HT-29 (cell line): Measurements from ENCODE around the gene MAPK8IP1. TPM values are rescaled to one million over a fixed set of nuclear protein-coding genes. Genes with fewer than 3 reads are reported as not detected.
"Not testable (repeated sequence)": the region's sequence is repeated elsewhere in the genome, so short reads cannot be mapped to it uniquely, and the experiment has no call there.

ENCODE experiments used
- DNase-seq: peaks from one replicate; pipeline ENCODE4 v3.0.0-alpha.2; 2015; ENCODE audit warnings: low spot score
- total RNA-seq: library from RNA; depleted of rRNA; stranded (reverse); fragments of >200 nt; shearing (Covaris generic); gene quantifications from 2 replicates; pipeline ENCODE4 v1.2.3, GENCODE V29; 2014

Gene MAPK8IP1
- total RNA-seq, 1 experiment from 2014 or later, result 4.0 TPM

DNA sequence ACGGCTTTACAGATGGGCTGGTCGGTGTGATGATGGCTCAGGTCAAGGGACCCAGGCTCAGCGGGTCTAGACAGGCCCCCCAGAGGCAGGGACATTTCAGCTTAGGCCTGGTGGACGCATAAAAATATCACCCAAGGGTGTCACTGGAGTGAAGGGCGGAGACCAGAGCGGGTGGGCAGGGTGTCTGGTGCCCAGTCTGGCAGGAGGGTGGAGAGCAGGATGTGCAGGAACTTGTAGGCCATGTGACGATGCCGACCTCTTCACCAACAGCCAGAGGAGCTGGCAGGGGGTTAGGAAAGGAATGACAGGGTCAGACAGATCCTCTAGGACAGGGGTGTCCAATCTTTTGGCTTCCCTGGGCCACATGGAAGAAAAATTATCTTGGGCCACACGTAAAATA lies 4.5 kb downstream of the MAPK8IP1 start:
- no peak for DNase-seq

DNA sequence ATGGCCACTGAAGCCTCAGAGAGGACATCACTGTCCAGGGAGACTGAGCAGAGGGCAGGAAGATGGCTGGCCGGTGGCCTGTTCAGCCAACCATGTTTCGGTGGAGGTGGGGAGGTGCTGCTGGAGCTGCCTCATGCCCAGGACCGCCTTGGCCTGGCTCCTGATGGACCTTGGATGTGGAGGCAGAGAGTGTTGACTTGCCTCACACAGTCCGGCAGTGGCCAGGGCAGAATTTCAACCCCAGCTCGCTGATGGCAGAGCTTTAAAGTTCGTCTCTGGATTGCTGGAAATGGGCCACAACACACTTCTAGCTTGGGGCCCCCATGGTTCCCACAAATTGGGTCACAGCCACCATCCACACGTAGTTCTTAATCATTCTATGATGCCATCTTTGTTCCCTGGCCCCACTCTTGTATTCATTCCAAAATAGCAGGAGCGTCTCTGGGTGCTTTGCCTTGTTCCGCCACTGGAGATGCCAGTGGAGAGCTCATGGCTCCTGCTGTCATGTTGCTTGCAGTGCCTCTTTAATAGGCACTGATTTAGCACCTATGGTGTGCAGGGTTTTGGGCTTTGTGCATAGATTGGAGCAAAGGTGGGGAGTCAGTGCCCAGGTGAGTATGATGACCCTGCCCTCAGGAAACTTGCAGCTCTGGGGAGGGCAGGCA lies 5.6 kb downstream of the MAPK8IP1 start:
- no peak for DNase-seq

DNA sequence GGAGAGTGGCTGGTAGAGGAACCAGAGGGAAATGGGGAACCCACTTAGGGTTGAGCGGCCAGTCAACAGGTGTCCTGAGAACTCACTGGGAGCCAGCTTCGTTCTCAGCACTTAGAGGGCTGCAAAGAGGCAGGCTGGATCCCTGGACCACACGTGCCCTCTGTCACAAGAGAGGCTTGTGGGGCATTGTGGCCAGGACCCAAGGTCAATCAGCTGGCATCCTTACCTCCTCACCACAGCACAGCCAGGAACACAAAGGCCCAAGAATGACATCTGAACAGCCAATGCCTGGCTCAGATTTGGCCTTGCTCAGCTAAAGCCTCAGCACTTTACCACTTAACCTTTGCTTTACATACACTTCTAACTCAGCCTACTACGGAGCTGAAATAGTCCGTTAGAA lies 7.4 kb downstream of the MAPK8IP1 start:
- no peak for DNase-seq

DNA sequence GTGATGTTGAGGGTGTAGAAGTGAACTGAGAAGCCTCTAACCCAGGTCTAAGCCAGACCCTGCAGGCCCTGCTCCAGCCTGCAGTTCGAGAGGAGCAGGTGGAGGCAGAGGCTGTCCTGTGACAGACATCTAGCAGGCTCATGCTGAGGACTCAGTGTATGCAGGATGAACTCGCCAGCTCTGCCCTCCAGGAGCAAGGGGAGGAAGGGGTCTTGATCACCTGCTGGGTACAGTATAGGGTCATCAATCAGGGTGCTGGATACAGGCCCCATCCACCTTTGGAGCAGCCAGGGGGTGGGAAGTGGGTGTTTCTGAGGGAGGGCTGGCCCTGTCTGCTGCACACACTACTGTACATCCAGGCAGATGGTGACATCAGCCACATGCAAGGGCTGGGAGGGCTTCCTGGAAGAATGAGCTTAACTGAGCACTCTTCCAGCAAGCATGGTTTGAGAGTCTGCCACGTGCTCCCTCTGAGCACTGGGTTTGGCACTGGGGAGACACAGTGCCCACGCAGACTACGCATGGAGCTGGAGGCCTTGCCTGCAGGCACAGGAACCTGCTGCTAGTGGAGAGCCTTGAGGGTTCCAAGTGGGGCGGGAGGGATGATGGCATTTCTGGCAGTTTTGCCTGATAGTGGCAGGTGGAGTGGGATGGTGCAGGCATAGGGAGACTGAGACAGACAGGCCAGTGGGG lies 9.2 kb downstream of the MAPK8IP1 start:
- DNase-seq, result no peak

DNA sequence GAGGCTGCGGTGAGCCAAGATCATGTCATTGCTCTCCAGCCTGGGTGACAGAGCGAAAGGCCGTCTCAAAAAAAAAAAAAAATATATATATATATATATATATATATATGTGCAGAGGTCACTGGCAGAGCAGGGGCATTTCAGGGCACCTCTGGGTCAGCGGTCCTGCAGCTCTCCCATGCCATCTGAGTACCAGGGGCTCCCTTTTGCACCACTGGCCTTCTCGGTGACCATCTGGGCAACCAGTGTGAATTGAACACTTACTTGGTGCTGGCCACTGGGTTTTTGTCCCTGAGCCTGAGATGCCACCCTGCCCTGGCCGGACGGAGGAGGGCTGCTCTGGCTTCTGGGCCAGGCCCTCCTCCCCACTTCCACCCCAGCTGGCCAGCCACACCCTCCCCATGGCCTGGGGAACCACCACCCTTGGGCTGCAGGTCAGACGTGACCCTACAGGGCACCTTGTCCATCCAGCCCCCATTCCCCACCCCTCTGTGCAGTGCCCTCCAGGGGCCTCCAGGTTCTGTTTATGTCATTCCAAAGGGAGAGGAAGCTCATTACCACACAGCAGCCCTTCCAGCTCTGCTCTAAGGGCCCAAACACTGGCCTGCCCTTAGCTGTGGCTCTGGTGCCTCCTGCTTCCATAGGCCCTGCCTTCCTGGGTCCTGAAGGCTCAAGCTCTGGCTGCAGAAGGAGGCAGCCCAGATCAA lies 10.3 kb downstream of the MAPK8IP1 start:
- no peak for DNase-seq

DNA sequence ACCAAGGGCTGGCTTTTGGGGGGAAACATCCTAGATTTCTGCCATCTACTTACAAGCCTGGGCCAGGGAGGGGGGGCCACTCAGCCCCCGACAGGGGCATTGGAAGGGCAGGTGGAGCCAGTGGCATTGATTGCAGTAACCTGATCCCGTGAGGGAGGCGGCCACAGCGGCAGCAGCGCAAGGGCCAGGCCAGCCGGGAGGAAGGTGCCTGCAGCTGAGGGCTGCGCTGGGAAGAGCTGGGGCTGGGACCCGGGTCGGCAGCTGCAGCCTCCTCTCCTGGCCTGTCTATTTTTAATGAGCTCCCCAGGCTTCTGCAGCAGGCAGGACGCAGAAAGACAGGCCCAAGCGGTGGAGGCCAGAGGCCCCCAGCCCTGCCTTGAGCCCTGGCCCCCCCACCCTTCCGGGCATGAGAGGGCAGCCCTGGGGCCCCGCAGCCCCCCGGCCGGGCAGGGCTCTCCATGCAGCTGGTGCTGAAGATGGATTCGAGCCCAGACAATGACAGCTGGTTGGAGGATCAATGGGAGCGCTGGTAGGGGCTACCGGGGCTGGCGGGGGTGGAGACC lies 11.1 kb downstream of the MAPK8IP1 start:
- no peak for DNase-seq

DNA sequence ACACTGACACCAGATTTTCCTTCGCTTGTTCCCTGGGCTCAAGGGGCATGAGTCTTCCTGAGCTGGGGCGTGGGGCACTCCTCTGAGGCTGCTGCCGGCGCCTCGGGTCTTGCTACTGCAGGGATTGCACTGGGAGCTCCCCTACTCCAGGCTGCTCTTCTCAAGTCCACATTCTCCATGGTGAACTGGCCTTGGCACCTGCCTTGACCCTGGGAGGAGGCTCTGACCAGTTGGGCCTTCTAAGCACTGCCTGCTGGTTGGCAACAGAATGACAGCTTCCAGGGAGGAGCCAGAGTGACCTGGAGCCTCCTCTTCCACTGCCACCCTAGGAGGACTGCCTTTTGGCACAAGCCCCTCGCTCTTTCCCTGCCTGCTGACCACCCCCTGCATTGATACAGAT lies 12.1 kb downstream of the MAPK8IP1 start:
- DNase-seq, result no peak

DNA sequence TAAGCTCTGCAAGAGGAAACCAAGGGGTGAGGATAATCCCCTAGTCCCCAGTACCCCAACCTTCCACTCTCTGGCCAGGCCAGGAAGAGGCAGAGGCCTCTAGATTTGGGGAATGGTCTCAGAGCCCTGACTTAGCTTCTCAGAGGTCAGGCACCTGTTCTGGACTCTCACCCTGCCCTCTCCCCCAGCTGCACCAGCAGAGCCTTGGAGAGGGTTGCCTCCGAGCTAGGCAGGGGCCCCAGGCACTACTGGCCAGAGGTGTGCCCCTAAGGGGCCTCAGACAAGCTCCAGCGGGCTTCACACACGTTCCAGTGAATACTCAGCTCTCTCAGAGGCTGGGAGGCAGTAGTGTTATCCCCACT lies 13.6 kb downstream of the MAPK8IP1 start:
- no peak for DNase-seq

DNA sequence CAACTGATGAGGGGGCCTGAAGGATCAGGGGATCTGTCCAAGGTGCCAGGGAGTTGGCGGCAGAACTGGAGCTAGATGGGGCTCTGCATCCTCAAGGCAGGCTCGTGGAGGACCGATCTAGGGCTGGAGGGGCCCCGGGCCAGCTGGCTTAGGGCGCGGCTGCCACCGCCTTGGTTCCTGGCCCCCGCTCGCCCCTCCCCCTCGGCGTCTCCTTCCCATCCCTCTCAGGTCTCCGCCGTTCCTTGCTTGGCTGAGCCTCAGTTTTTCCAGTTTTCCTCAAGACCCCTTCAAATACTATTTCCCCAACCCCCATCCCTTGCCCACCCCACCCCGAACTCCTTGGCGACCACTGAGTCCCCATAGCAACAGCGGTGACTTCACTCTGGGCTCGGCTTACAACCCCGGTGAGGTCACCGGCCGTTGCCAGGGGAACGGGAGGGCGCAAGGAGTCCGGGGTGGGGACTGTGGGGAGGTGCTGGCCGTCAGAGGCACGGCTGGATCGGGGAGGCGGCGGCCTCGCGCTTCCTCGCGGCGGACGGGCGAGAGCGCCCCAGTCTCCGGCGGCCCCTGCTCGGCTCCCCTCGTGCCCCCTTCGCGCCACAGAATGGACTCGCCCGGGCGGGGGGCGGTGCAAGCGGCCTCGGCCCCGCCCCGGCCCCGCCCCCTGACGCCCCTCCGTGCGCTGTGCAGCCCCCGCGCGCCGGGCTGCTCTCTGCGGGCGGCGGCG lies 14.2 kb downstream of the MAPK8IP1 start:
- peak; percentile 50 for DNase-seq

DNA sequence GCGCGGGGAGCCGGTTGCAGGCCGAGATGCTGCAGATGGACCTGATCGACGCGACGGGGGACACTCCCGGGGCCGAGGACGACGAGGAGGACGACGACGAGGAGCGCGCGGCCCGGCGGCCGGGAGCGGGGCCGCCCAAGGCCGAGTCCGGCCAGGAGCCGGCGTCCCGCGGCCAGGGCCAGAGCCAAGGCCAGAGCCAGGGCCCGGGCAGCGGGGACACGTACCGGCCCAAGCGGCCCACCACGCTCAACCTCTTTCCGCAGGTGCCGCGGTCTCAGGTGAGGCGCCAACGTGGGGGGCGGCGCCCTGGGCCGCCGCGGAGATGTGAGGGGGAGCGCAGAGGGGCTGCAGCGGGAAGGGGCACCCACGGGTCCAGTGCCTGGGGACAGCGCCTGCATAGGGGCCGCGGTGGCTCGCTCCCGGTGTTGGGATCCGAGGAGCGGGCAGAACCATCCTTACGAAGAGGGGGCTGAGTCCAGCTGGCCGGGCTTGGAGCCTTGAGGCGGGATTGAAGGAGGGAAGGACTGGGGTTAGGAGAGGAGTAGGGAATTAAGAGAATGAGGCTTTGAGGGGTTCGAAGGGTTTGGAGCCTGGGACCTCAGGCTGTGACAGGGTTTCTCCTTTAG lies 14.8 kb downstream of the MAPK8IP1 start:
- DNase-seq, result not testable (repeated sequence)

DNA sequence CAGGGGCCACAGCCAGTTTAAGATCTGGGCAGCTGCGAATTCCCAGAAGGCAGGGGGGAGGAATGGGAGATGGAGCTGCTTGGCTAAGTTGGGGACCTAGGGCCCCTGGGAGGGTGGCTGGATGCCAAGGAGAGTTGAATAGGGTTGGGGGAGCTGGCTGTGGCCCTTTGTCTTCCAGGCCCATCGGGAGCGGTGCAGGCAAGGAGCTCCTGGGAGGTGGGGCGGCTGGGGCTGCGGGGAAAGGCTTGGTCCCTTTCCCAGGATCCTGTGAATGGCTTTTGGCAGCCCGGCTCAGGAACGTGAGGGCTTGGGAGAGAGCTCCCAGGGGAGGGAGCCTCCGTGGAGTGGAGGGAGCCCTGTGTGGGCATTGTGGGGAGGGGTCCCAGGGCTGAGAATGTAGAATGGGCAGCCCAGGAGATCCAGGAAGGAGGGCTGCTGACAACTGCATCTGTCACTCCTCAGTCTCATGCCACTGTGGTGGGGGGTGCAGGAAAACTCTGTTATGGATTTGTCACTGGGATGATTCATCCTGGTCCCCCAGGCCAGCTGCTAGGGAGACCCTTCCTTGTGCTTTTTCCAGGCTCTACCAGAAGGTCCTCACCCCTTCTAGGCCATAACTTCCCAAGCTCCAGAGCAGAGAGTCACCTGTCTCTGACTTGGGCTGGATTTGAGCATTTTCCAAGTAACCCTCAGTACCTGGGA lies 15.6 kb downstream of the MAPK8IP1 start:
- no peak for DNase-seq

DNA sequence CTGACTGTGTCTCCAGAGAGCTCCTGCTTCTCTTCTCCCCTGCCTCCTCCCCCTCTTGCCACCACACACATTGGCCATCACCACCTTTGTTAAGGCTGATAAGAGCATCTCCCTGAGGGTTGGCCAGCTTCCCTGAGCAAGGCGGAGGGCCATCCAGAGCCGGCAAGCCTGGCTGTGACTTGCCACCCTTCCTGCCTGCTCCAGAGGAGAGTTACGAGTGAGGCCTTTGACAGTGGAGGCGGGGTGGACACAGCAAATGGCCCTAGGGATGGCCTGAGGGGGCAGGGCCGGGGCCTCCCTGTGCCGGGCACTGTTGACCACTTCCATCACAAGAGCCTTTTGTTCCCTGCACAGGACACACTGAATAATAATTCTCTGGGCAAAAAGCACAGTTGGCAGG lies 16.2 kb downstream of the MAPK8IP1 start:
- no peak for DNase-seq

DNA sequence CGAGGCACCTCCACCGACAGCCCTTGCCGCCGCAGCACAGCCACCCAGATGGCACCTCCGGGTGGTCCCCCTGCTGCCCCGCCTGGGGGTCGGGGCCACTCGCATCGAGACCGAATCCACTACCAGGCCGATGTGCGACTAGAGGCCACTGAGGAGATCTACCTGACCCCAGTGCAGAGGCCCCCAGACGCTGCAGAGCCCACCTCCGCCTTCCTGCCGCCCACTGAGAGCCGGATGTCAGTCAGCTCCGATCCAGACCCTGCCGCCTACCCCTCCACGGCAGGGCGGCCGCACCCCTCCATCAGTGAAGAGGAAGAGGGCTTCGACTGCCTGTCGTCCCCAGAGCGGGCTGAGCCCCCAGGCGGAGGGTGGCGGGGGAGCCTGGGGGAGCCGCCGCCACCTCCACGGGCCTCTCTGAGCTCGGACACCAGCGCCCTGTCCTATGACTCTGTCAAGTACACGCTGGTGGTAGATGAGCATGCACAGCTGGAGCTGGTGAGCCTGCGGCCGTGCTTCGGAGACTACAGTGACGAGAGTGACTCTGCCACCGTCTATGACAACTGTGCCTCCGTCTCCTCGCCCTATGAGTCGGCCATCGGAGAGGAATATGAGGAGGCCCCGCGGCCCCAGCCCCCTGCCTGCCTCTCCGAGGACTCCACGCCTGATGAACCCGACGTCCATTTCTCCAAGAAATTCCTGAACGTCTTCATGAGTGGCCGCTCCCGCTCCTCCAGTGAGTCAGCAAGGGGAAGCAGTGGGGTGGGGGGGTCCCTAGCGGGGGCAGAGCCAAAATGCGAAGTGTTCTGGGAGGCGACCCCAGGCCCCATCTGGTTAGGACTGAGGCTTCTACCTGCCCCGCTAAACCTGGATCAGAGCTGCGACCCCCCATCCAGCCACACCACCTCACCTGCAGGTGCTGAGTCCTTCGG lies 17.3 kb downstream of the MAPK8IP1 start:
- no peak for DNase-seq

DNA sequence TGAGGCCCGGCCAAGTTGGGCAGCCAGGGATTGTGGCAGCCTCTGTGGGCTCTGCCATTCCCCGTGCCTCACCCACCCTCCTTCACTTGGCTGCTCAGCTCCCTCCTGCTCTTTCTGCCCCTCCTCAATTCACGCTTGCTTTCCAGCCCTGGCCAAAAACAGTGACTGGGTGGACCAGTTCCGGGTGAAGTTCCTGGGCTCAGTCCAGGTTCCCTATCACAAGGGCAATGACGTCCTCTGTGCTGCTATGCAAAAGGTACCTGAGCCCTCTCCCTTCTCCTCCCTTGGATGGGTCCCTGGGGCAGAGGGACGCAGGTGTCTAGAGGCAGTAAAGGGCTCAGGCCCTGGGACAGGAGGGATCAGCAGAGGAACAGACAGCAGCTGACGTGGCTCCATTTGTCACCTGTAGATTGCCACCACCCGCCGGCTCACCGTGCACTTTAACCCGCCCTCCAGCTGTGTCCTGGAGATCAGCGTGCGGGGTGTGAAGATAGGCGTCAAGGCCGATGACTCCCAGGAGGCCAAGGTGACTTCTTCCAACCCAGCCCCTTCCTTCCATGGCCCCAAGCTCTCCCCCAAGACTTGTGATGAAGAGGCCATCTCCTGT lies 19.0 kb downstream of the MAPK8IP1 start:
- DNase-seq, result no peak

DNA sequence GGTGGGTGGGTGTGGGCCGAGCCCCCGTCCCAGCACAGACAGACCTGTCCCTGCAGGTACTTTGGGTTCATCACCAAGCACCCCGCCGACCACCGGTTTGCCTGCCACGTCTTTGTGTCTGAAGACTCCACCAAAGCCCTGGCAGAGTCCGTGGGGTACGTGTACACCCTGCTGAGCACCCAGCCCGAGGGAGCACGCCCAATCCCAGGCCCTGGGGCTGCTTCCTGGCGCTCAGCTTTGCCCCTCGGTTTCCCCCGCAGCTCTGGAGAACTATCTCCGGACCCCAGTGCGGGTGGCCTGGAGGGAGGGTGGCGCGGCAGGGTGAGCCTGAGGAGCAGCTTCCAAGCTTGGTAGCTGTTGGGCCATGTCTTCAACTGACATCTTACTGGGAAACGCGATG lies 19.6 kb downstream of the MAPK8IP1 start:
- DNase-seq, result no peak

DNA sequence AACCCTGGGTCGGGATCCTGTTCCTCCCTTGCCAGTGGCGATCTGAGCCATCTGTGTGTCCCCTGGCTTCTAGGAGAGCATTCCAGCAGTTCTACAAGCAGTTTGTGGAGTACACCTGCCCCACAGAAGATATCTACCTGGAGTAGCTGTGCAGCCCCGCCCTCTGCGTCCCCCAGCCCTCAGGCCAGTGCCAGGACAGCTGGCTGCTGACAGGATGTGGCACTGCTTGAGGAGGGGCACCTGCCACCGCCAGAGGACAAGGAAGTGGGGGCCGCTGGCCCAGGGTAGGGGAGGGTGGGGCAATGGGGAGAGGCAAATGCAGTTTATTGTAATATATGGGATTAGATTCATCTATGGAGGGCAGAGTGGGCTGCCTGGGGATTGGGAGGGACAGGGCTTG lies 20.1 kb downstream of the MAPK8IP1 start:
- DNase-seq, result not testable (repeated sequence)

DNA sequence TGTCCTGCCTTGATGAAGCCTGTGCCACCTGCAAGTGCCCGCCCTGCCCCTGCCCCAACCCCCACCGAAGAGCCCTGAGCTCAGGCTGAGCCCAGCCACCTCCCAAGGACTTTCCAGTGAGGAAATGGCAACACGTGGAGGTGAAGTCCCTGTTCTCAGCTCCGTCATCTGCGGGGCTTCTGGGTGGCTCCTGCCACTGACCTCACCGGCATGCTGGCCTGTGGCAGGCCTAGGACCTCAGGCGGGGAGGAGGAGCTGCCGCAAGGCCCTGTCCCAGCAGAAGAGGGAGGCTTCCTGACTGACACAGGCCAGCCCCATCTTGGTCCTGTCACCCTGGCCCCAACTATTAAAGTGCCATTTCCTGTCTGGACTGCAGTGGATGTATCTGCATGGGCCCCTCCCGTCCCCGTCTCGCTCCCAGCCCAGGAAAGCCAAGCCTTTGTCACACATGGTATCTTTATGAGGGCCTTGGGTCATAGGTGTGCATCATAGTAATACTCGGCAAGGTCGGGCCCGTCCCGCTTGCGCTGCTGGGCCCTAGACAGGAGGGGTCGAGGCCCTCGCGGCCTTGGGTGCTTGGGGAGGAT lies 20.7 kb downstream of the MAPK8IP1 start:
- no peak for DNase-seq

DNA sequence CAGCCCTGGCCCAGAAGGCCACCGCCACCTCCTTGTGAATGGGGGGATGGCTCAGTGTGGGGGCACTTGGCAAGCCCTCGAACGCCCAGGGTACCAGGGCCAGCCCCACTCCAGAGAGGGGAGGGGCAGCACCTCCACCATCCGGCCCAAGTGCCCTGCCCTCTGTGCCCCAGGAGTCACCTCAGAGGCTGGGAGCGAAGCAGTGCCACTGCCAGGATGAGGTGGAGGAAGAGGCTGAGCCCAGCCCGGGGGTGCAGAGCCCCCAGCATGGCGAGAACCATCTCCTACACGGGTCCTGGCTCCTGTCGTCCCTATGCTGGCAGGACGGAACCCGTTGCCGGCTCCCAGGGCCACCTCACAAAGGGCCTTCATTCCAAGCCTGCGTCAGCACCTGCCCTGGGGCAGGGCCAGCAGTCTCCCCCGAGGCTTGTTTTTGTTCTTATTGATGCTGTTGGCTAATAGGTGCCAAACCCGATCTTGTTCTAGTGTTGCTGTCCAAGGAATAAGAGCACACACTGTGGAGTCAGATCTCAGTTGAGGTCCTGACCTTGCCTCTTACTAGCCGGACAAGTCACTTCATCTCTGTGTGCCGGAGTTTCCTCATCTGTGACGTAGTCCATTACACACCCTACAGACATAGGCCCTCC lies 21.6 kb downstream of the MAPK8IP1 start, which contains the start of gene FREY1:
Gene FREY1, minus strand, starts transcription at position 307 of the 647 bp plus-strand sequence. Its CDS starts 26 bp downstream, at position 281.
- DNase-seq, result no peak
